Ascending aorta (tissue), 2 donors: ENCODE data around the gene MED15. TPM values are rescaled to one million over a fixed set of nuclear protein-coding genes. Genes with fewer than 3 reads are reported as not detected.

Experiments used
- DNase-seq, 2 donors: peaks; one replicate each; pipeline ENCODE4 v3.0.0-alpha.2; 2019; ENCODE audit warnings: low spot score in 2 of 2
- H3K27ac ChIP-seq, 2 donors: fragments of 200-600 bp; sonication (generic); one replicate each; pipeline ENCODE4 v1.5.1; 2016 to 2017; ENCODE audit warnings: mild to moderate bottlenecking in 1 of 2
- H3K27me3 ChIP-seq: fragments of 200-600 bp; sonication (generic); one replicate; pipeline ENCODE4 v1.5.1; 2017
- H3K36me3 ChIP-seq, 2 donors: fragments of 200-600 bp; sonication (generic); one replicate each; pipeline ENCODE4 v1.5.1; 2016
- H3K4me1 ChIP-seq, 2 donors: fragments of 200-600 bp; sonication (generic); one replicate each; pipeline ENCODE4 v1.5.1; 2016 to 2017; ENCODE audit warnings: mild to moderate bottlenecking in 1 of 2
- H3K4me3 ChIP-seq, 2 donors: fragments of 200-600 bp; sonication (generic); one replicate each; pipeline ENCODE4 v1.5.1; 2016 to 2017; ENCODE audit warnings: mild to moderate bottlenecking in 1 of 2
- H3K9me3 ChIP-seq, 2 donors: fragments of 200-600 bp; sonication (generic); one replicate each; pipeline ENCODE4 v1.5.1; 2016
- CTCF ChIP-seq, 3 experiments: fragments of 200-600 bp in 2 of 3; fragments of 450-650 bp in 1 of 3; sonication (generic) in 2 of 3; IDR thresholded peaks; one replicate each; pipeline ENCODE4 v1.5.1; 2016 to 2019; ENCODE audit warnings: antibody characterized with exemption in 3 of 3, mild to moderate bottlenecking in 1 of 3, moderate library complexity in 1 of 3
- intact Hi-C: fragments of 100-400 bp; cut with DNase I; formaldehyde crosslinking; loops from one replicate; pipeline ENCODE4 v1.15.1; 2023
- total RNA-seq: library from RNA; depleted of rRNA; stranded (reverse); fragments of >200 nt; gene quantifications from one replicate; pipeline ENCODE4 v1.1.0, GENCODE V29; 2016

Gene MED15
- total RNA-seq, 1 donor from 2014 or later, result 204 TPM

DNA sequence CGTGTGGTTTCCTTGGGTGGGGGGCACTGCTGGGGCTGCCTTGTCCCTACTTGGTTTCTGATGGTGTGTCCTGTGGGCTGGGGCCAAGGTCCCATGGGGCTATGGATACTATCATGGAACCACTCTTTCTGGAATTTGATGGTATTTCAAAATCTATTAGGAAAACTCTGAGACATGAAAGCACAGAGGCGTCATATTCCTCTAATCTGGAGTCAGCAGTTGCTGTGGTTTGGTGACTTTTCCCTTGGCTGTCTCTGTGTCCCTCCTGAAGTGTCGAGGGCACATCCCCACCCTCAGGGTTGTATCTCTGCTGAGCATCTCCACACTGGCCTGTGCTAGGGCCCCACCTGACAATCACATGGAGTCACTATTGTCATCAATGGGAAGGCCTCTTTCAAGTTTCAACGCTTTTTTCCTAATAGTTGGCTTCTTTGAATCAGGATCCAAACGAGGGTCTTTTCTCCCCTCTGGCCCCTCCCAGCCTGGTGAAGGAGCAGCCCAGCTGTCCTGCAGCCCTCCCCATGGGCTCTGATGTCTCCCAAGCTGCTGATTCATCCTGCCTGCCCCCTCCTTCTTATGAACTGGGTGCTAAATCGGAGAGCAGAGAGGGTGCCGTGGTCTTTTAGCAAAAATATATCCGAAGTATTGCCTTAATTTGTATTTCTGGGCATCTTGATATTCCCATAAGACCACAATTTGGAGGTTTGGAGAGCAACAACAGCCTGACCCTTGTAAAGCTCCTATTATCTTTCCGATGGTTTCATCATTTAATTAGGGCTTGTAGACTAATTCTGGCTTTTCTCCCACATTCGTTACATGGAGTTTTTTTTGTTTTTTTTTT is 38.5 kb downstream of the MED15 start:
- no peak for TF ChIP-seq CTCF (IDR thresholded peaks at IDR 0.05)
- no peak overlapping the region for H3K27ac ChIP-seq
- intact Hi-C loops, result no loop called here
- no peak for DNase-seq
- no peaks in the 10 kb centered on the region for H3K9me3 ChIP-seq
- H3K36me3 ChIP-seq, result peaks cover under 1 to 9% of the 10 kb centered on the region in 2 donors
- H3K4me3 ChIP-seq, result no peak overlapping the region
- H3K27me3 ChIP-seq, result no peaks in the 10 kb centered on the region
- peaks cover 14 to 28% of the 10 kb centered on the region in 2 donors for H3K4me1 ChIP-seq

DNA sequence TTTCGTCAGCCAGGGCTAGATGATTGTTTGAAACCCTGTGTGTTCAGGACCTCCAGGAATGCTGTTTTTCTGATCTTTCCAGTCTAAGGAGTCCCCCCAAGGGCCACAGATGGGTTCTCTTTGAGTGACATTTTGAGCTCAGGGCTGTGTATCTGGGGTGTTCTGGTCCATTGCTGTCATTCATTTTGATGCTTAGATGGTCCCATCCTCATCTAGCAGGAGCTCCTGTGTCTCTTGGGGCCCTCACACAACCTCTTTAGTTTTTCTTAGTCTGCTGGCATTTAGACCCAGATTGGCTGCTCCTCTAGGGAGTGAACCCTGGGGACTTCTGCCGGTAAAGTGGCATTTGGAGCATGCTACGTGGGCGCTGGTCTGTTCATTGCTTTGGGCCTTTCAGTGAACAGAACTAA is 39.1 kb downstream of the MED15 start:
- intact Hi-C loops, result no loop called here
- Histone ChIP-seq H3K4me3 (no peak overlapping the region), H3K9me3 (no peaks in the 10 kb centered on the region), H3K27me3 (no peaks in the 10 kb centered on the region), H3K27ac (peak overlapping the region in 1 of 2 donors; percentile 6), H3K4me1 (peaks cover 17 to 34% of the 10 kb centered on the region in 2 donors), H3K36me3 (peaks cover 0 to 9% of the 10 kb centered on the region in 2 donors)
- no peak for DNase-seq
- TF ChIP-seq CTCF (IDR thresholded peaks at IDR 0.05), result no peak

GRCh38 chr22:20547029-20547428 is 39.6 kb downstream of the MED15 start:
- Histone ChIP-seq H3K36me3 (peaks cover 0 to 6% of the 10 kb centered on the region in 2 donors), H3K27ac (peak overlapping the region; percentile 6 to 12), H3K4me3 (no peak overlapping the region), H3K27me3 (no peaks in the 10 kb centered on the region), H3K9me3 (no peaks in the 10 kb centered on the region), H3K4me1 (peaks cover 22 to 39% of the 10 kb centered on the region in 2 donors)
- no peak for TF ChIP-seq CTCF (IDR thresholded peaks at IDR 0.05)
- intact Hi-C loops, result no loop called here
- DNase-seq, result no peak

GRCh38 chr22:20548806-20549205 is 41.4 kb downstream of the MED15 start:
- Histone ChIP-seq H3K9me3 (no peaks in the 10 kb centered on the region), H3K4me1 (peaks cover 32 to 57% of the 10 kb centered on the region in 2 donors), H3K27ac (no peak overlapping the region), H3K36me3 (peaks cover 0 to under 1% of the 10 kb centered on the region in 2 donors), H3K27me3 (no peaks in the 10 kb centered on the region), H3K4me3 (no peak overlapping the region)
- no peak for DNase-seq
- intact Hi-C loops, result no loop called here
- TF ChIP-seq CTCF (IDR thresholded peaks at IDR 0.05), result no peak

DNA sequence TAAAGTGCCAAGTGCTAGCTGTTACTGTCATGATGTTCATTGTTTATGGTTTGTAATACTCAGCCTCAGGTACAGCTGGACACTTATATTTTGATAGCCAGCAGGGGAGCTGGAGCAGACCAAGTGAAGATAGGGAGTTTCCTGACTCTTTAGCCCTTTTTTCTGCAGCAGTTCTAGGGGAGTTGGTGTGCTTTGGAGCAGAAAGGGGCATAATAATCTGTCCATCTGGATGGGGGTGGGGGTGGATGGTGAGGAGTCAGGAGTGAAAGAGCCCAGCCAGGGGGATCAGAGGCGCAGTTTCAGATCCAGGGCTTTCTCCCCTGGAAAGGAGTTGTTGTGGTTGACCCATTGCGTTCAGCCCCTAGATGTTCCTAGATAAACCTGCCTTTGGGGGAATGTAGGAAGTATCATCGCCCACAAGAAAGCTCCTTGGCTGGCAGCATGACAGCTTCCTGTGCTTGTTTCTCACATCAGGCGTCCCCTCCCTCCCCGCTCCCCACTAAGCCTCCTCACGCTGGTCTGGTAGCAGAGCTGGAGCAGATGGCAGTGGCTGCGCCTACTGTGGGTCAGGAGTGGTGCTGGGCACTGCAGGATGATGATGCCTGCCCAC is 41.9 kb downstream of the MED15 start:
- Histone ChIP-seq H3K27me3 (no peaks in the 10 kb centered on the region), H3K4me3 (no peak overlapping the region), H3K36me3 (peaks cover 0 to 6% of the 10 kb centered on the region in 2 donors), H3K9me3 (no peaks in the 10 kb centered on the region), H3K27ac (peak overlapping the region; percentile 95 to 98), H3K4me1 (peaks cover 36 to 62% of the 10 kb centered on the region in 2 donors)
- no peak for TF ChIP-seq CTCF (IDR thresholded peaks at IDR 0.05)
- intact Hi-C loops, result no loop called here
- DNase-seq, result no peak
